Upper lobe of right lung (tissue), 1 donor: Measurements from ENCODE around the gene PPP1R13B. TPM values are rescaled to one million over a fixed set of nuclear protein-coding genes. Genes with fewer than 3 reads are reported as not detected.

Source experiments
- ATAC-seq: fragments of 200-7000 bp; cut with Tn5 transposase; one replicate; pipeline ENCODE4 v1.9.1; 2020; ENCODE audit warnings: mild to moderate bottlenecking, moderate library complexity
- DNase-seq: peaks from one replicate; pipeline ENCODE4 v3.0.0-alpha.2; 2020
- H3K27ac ChIP-seq: fragments of 200-600 bp; one replicate; pipeline ENCODE4 v1.8.0; 2022
- H3K27me3 ChIP-seq: fragments of 200-600 bp; one replicate; pipeline ENCODE4 v1.8.0; 2022; ENCODE audit warnings: mild to moderate bottlenecking
- H3K36me3 ChIP-seq: fragments of 200-600 bp; one replicate; pipeline ENCODE4 v1.8.0; 2022
- H3K4me1 ChIP-seq: fragments of 200-600 bp; one replicate; pipeline ENCODE4 v1.8.0; 2022
- H3K4me3 ChIP-seq: fragments of 200-600 bp; one replicate; pipeline ENCODE4 v1.8.0; 2022; ENCODE audit warnings: mild to moderate bottlenecking
- H3K9me3 ChIP-seq: fragments of 200-600 bp; one replicate; pipeline ENCODE4 v1.8.0; 2022
- intact Hi-C: fragments of 100-400 bp; cut with DNase I; formaldehyde crosslinking; loops from one replicate; pipeline ENCODE4 v1.11.0; 2022
- total RNA-seq: library from RNA; stranded (reverse); fragmentation: NEBNext Ultra II Directional; extraction: Animal tissue kit (Norgen Biotek cat#: 25700); gene quantifications from one replicate; pipeline ENCODE4 v1.2.1, GENCODE V29; 2021
- TF ChIP-seq, protein P1 (sequence below): fragments of 200-600 bp; IDR thresholded peaks from one replicate; pipeline ENCODE4 v1.8.0; 2022; ENCODE audit warnings: antibody characterized with exemption
- donor health status: DM: no; HTN: yes; CAD: no; lungs with severe emphysema.

Gene PPP1R13B
- total RNA-seq, 1 donor from 2014 or later = 78.5 TPM

DNA sequence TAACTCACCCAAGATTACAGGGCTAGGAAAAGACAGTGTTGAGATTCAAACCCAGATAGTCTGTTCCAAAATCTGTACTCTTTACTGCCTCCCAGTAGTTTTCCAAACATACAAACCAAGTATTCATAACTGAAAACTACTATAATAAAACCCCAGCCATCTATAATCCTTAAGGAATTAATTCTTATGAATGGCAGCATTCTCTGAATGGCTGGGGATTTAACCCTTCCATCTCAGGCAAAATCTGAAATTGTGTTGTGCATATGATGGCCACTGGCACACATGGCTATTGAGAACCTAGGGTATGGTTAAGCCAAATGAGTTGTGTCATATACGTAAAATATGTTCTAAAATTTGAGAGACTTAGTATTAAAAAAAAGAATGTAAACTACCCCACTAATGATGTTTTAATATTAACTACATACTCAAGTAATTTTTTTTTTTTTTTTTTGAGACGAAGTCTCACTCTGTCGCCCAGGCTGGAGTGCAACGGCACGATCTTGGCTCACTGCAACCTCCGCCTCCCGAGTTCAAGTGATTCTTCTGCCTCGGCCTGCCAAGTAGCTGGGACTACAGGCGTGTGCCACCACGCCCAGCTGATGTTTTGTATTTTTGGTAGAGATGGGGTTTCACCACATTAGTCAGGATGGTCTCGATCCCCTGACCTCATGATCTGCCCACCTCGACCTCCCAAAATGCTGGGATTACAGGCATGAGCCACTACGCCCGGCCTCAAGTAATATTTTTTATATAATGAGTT is 16.7 kb downstream of the PPP1R13B start:
- no peaks in the 10 kb centered on the region for H3K36me3 ChIP-seq
- intact Hi-C loops = no loop called here
- ATAC-seq (no peak), DNase-seq (peak; percentile 64)
- no peaks in the 10 kb centered on the region for H3K27me3 ChIP-seq
- no peak overlapping the region for H3K27ac ChIP-seq
- no peaks in the 10 kb centered on the region for H3K9me3 ChIP-seq
- H3K4me3 ChIP-seq = no peak overlapping the region
- H3K4me1 ChIP-seq = peaks cover 30% of the 10 kb centered on the region
- TF ChIP-seq, protein P1, sequence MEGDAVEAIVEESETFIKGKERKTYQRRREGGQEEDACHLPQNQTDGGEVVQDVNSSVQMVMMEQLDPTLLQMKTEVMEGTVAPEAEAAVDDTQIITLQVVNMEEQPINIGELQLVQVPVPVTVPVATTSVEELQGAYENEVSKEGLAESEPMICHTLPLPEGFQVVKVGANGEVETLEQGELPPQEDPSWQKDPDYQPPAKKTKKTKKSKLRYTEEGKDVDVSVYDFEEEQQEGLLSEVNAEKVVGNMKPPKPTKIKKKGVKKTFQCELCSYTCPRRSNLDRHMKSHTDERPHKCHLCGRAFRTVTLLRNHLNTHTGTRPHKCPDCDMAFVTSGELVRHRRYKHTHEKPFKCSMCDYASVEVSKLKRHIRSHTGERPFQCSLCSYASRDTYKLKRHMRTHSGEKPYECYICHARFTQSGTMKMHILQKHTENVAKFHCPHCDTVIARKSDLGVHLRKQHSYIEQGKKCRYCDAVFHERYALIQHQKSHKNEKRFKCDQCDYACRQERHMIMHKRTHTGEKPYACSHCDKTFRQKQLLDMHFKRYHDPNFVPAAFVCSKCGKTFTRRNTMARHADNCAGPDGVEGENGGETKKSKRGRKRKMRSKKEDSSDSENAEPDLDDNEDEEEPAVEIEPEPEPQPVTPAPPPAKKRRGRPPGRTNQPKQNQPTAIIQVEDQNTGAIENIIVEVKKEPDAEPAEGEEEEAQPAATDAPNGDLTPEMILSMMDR = no peak

- Histone ChIP-seq H3K9me3 (no peaks in the 10 kb centered on the region), H3K4me3 (no peak overlapping the region), H3K27me3 (no peaks in the 10 kb centered on the region), H3K27ac (peak overlapping the region; percentile 32), H3K36me3 (no peaks in the 10 kb centered on the region), H3K4me1 (peaks cover 37% of the 10 kb centered on the region)
- DNase-seq = peak; percentile 40
- TF ChIP-seq, protein P1 = no peak
- ATAC-seq = no peak
- intact Hi-C loops = no loop called here
These were observed 18.9 kb downstream of the PPP1R13B start for GRCh38 chr14:103828315-103828967.

DNA sequence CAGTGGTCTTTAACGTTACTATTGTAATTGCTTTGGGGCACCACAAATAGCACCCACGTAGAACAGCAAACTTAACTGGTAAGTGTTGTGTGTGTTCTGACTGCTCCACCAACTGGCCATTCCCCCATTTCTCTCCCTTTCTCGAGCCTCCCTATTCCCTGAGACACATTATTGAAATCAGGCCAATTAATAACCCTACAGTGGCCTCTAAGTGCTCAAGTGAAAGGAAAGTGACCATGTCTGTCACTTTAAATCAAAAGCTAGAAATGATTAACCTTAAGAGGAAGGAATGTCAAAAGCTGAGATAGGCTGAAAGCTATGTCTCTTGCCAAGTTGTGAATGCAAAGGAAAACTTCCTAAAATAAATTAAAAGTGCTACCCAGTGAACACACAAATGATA is 22.3 kb downstream of the PPP1R13B start:
- DNase-seq = no peak
- intact Hi-C loops = no loop called here
- H3K36me3 ChIP-seq = no peaks in the 10 kb centered on the region
- peak; percentile 81 for ATAC-seq
- no peaks in the 10 kb centered on the region for H3K9me3 ChIP-seq
- H3K27me3 ChIP-seq = no peaks in the 10 kb centered on the region
- H3K4me3 ChIP-seq = no peak overlapping the region
- peaks cover 49% of the 10 kb centered on the region for H3K4me1 ChIP-seq
- no peak overlapping the region for H3K27ac ChIP-seq
- TF ChIP-seq, protein P1 = no peak

DNA sequence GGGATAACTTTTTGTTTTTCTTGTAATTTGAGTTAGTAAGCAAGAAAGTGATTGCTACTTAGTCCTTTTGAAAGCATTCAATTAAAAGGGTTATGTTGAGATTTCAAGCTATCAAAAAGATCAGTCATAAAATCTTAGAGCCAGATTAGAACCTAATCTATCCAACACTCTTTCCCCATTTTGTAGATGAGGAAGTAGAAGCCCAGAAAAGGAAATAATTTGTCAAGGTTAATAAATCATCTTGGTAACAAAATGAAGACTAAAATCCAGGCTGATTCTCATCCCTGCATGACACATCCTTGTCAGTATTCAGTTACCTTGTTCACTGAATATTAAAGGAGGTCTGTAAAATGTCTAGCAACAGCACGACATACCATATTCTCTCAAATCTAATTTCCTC is 26.5 kb downstream of the PPP1R13B start:
- Histone ChIP-seq H3K4me1 (peaks cover 53% of the 10 kb centered on the region), H3K27ac (no peak overlapping the region), H3K36me3 (no peaks in the 10 kb centered on the region), H3K9me3 (no peaks in the 10 kb centered on the region), H3K27me3 (no peaks in the 10 kb centered on the region), H3K4me3 (no peak overlapping the region)
- TF ChIP-seq, protein P1 = no peak
- DNase-seq (no peak), ATAC-seq (no peak)
- intact Hi-C loops = no loop called here

DNA sequence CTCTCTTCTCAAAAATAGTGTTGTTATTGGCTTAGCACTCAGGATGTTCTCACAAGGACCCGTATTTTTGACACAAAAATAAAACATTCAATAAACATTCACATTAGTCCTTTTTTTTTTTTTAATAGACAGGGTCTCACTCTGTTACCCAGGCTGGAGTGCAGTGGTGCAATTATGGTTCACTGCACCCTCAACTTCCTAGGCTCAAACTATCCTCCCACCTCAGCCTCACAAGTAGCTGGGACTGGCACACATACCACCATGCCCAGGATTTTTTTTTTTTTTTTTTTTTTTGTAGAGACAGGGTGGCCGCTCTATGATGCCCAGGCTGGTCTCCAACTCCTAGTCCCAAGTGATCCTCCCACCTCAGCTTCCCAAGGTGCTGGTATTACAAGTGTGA is 27.0 kb downstream of the PPP1R13B start:
- Histone ChIP-seq H3K36me3 (no peaks in the 10 kb centered on the region), H3K27ac (no peak overlapping the region), H3K4me3 (no peak overlapping the region), H3K4me1 (peaks cover 48% of the 10 kb centered on the region), H3K9me3 (no peaks in the 10 kb centered on the region), H3K27me3 (no peaks in the 10 kb centered on the region)
- DNase-seq = no peak
- intact Hi-C loops = no loop called here
- TF ChIP-seq, protein P1 = no peak
- ATAC-seq = no peak
